ENCODE data around the gene RUNDC3A.

DNA sequence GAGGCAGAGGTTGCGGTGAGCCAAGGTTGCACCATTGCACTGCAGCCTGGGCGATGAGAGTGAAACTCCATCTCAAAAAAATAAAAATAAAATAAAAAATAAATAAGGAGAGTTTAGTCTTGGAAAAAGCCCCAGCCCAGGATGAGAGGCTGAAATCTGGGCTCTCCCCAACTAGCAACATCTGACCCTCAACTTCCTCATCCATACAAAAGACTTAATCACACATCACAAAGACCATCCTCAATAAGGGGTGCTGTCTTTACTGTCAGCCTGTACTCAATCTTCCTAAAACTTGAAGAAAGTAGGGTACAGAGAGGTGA lies 29.1 kb upstream of the RUNDC3A start:
- no peak for TF ChIP-seq YY1 (IDR thresholded peaks at IDR 0.05; ENCODE audit: low read depth)
- TF ChIP-seq, protein P1, sequence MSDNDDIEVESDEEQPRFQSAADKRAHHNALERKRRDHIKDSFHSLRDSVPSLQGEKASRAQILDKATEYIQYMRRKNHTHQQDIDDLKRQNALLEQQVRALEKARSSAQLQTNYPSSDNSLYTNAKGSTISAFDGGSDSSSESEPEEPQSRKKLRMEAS (IDR thresholded peaks at IDR 0.05) = no peak
- TF ChIP-seq CREB1 (IDR thresholded peaks at IDR 0.05; ENCODE audit: low read depth) = no peak
- no peak for TF ChIP-seq TAF1 (IDR thresholded peaks at IDR 0.05; ENCODE audit: low read depth)
- TF ChIP-seq, protein P2, sequence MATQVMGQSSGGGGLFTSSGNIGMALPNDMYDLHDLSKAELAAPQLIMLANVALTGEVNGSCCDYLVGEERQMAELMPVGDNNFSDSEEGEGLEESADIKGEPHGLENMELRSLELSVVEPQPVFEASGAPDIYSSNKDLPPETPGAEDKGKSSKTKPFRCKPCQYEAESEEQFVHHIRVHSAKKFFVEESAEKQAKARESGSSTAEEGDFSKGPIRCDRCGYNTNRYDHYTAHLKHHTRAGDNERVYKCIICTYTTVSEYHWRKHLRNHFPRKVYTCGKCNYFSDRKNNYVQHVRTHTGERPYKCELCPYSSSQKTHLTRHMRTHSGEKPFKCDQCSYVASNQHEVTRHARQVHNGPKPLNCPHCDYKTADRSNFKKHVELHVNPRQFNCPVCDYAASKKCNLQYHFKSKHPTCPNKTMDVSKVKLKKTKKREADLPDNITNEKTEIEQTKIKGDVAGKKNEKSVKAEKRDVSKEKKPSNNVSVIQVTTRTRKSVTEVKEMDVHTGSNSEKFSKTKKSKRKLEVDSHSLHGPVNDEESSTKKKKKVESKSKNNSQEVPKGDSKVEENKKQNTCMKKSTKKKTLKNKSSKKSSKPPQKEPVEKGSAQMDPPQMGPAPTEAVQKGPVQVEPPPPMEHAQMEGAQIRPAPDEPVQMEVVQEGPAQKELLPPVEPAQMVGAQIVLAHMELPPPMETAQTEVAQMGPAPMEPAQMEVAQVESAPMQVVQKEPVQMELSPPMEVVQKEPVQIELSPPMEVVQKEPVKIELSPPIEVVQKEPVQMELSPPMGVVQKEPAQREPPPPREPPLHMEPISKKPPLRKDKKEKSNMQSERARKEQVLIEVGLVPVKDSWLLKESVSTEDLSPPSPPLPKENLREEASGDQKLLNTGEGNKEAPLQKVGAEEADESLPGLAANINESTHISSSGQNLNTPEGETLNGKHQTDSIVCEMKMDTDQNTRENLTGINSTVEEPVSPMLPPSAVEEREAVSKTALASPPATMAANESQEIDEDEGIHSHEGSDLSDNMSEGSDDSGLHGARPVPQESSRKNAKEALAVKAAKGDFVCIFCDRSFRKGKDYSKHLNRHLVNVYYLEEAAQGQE (IDR thresholded peaks at IDR 0.05; ENCODE audit: low read depth) = no peak
- no peak for TF ChIP-seq FOXM1 (IDR thresholded peaks at IDR 0.05; ENCODE audit: borderline replicate concordance, low read depth)
- no peak for TF ChIP-seq NFIC (IDR thresholded peaks at IDR 0.05)
- TF ChIP-seq TCF12 (IDR thresholded peaks at IDR 0.05; ENCODE audit: low read depth) = no peak
- TF ChIP-seq CEBPB (IDR thresholded peaks at IDR 0.05) = no peak
- TF ChIP-seq, protein P3, sequence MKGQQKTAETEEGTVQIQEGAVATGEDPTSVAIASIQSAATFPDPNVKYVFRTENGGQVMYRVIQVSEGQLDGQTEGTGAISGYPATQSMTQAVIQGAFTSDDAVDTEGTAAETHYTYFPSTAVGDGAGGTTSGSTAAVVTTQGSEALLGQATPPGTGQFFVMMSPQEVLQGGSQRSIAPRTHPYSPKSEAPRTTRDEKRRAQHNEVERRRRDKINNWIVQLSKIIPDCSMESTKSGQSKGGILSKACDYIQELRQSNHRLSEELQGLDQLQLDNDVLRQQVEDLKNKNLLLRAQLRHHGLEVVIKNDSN (IDR thresholded peaks at IDR 0.05) = no peak
- no peak for TF ChIP-seq RAD21 (IDR thresholded peaks at IDR 0.05; ENCODE audit: low read depth)
- no peak for TF ChIP-seq EP300 (IDR thresholded peaks at IDR 0.05; ENCODE audit: borderline replicate concordance)

Data from Ishikawa (cell line).